Measurements from ENCODE around the gene FUS. TPM values are rescaled to one million over a fixed set of nuclear protein-coding genes. Genes with fewer than 3 reads are reported as not detected.
"Not testable (repeated sequence)": the region's sequence is repeated elsewhere in the genome, so short reads cannot be mapped to it uniquely, and the experiment has no call there.

FUS gene
- total RNA-seq, 2 experiments from 2014 or later, result 536 to 569 TPM

DNA sequence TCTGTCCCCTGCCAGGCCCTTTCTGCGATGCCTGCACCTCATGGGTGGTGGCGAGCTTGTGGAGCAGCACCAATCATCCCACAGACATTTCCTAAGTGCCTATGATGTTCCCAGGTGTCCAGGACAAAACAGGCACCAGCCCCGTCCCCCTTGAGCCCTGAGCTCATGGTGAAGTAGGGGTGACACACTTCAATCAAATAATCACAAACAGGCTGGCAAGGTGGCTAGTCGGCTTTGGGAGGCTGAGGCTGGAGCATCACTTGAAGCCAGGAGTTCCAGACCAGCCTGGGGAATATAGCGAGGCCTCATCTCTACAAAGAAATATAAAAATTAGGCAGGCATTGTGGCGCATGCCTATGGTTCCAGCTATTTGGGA lies 43.7 kb upstream of the FUS start:
- CTCF ChIA-PET, result interaction anchor here (0.6 kb wide), 1 partner anchor 15 kb away, joined by 3 read pairs; no protein-coding TSS in a partner anchor
- H3K9me3 Mint-ChIP-seq (ENCODE audit: insufficient read depth), result no peaks in the 10 kb centered on the region

DNA sequence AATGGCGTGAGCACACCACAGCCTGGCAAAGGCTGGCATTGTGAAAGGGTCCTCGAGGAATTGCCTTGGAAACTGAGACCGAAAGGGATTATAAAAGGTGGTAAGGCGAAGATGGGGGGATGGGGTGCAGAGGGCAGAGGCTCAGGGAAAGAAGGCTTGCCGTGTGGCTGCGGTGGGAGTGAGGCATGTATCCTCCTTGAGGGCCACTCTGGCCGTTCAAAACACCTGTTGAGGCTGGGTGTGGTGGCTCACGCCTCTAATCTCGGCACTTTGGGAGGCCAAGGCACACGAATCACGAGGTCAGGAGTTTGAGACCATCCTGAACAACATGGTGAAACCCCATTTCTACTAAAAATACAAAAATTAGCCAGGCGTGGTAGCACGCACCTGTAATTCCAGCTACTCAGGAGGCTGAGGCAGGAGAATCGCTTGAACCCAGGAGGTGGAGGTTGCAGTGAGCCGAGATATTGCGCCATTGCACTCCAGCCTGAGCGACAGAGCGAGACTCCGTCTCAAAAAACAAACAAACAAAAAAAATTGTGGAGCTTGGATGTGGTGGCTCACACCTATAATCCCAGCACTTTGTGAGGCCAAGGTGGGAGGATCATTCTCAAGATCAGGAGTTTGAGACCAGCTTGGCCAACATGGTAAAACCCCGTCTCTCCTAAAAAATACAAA lies 43.0 kb upstream of the FUS start:
- POLR2A ChIA-PET; H3K27me3 Mint-ChIP-seq (ENCODE audit: low read depth); H3K9me3 Mint-ChIP-seq (ENCODE audit: insufficient read depth); H3K27ac Mint-ChIP-seq; CTCF ChIA-PET; H3K4me1 Mint-ChIP-seq (ENCODE audit: low read depth); DNase-seq; ATAC-seq; H3K36me3 Mint-ChIP-seq (ENCODE audit: low read depth); H3K4me3 Mint-ChIP-seq: not testable (repeated sequence)

More for the DNA sequence above, 43.7 kb upstream of the FUS start:
- Mint-ChIP-seq H3K27ac (no peak overlapping the region), H3K4me3 (no peak overlapping the region), H3K27me3 (ENCODE audit: low read depth) (no peaks in the 10 kb centered on the region), H3K36me3 (ENCODE audit: low read depth) (peaks cover under 1% of the 10 kb centered on the region), H3K4me1 (ENCODE audit: low read depth) (peaks cover under 1% of the 10 kb centered on the region)
- ATAC-seq (no peak), DNase-seq (no peak)
- POLR2A ChIA-PET, result no interaction called here

DNA sequence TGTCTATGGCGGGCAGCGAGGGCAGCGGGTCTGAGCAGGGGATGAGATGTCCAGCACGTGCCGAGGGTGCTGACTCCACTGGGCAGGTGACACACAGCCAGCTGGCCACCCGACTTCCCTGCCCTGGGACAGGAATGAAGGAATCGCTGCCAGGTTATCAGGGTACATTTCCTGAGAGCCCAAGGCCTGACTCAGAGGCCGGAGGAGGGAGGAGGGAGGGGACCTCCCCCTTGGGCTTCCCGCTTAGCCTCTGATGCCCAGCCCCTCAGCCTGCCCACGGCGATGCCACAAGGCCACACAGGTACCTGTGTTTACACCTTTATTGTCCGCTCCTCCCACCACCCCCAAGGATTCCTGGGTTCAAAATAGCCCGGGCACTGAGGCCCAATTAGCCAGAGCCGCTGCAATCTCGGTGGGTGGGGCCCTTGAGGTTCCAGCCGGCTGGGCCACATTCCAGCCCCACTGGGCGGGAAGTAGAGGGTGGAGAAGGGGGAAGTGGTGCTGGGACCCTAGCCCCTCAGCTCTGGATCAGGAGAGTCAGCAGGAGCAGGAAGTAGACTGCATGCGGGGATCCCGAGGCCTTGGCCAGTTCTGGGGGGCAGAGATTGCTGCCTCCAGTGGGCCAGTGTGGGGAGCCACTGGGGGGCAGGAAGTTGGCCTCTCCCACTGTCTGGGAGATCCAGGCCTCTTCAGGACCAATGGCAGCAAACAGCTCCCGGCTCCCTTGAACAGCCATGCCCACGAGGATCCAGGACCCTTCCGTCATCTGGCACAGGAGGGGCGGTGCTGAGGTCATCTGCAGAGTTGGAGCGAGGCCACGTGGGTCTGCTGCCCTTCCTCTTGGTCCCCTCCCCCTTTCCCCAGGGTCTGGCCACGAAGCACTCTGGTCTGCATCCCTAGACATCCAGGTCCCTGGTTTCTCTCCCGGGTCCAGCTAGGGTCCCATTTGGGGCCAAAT lies 41.0 kb upstream of the FUS start:
- ATAC-seq (no peak), DNase-seq (no peak)
- Mint-ChIP-seq H3K4me3 (no peak overlapping the region), H3K27me3 (ENCODE audit: low read depth) (peaks cover 2% of the 10 kb centered on the region), H3K9me3 (ENCODE audit: insufficient read depth) (no peaks in the 10 kb centered on the region), H3K36me3 (ENCODE audit: low read depth) (no peaks in the 10 kb centered on the region), H3K27ac (no peak overlapping the region), H3K4me1 (ENCODE audit: low read depth) (peaks cover 15% of the 10 kb centered on the region)
- ChIA-PET CTCF (no interaction called here), POLR2A (interaction anchor here (0.7 kb wide), 1 partner anchor 45 kb away, joined by 4 read pairs; no protein-coding TSS in a partner anchor)

DNA sequence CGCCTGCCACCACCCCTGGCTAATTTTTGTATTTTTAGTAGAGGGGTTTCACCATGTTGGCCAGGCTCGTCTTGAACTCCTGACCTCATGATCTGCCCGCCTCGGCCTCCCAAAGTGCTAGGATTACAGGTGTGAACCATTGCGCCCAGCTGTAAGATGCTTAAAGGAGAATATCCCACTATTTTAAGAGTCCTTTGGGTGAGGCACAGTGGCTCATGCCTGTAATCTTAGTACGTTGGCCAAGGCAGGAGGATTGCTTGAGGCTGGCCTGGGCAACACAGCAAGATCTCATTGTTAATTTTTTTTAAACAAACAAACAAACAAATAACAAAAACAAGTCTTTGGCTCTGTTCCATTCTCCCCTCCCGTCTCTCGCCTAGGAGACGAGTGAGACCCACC lies 38.9 kb upstream of the FUS start:
- not testable (repeated sequence) for ATAC-seq; H3K36me3 Mint-ChIP-seq (ENCODE audit: low read depth); H3K27me3 Mint-ChIP-seq (ENCODE audit: low read depth); H3K4me3 Mint-ChIP-seq; DNase-seq; H3K9me3 Mint-ChIP-seq (ENCODE audit: insufficient read depth); H3K27ac Mint-ChIP-seq
- ChIA-PET POLR2A (interaction anchor here (0.6 to 1.9 kb wide), 3 partner anchors 39 to 43 kb away, joined by 3 to 5 read pairs (median 3); partner anchors contain the start of gene FUS), CTCF (interaction anchor here (0.6 to 3.7 kb wide), 4 partner anchors 21 to 320 kb away, joined by 4 to 53 read pairs (median 11); partner anchors contain the start of gene KAT8)
- peaks cover 17% of the 10 kb centered on the region for H3K4me1 Mint-ChIP-seq (ENCODE audit: low read depth)

DNA sequence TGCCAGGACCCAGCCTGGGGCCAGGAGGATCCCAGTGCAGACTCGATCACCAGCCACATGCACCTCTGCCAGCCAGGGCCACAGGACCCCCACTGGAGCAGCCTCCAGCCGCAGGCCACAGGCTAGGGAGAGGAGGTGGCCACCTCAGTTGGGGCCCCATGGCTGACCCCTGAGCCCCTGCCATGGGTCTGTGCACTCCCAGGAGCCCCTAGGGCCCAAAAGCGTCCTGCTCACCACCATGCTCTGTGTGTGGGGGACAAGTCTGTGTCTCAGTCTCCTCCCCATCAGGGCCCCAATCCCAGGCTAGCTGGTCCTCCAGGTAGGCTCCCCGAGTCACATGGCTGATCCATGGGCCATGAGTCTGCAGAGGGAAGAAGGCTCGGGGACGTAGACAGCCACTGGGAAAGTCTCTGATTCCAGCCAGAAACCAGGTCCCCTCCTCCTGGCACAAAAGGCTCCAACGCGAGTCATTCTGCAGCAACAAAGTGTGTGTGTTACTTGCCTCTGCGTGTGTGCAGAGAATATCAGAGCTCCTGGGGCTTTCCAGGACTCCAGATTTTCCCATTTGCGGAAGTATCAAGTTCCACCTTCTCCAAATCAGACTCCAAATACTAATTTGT lies 38.3 kb upstream of the FUS start:
- DNase-seq (no peak), ATAC-seq (no peak)
- H3K36me3 Mint-ChIP-seq (ENCODE audit: low read depth), result no peaks in the 10 kb centered on the region
- CTCF ChIA-PET, result interaction anchor here (0.6 to 6.0 kb wide), 49 partner anchors 9 to 327 kb away, joined by 3 to 71 read pairs (median 4); partner anchors contain the start of genes ARMC5, BCKDK, FUS and HSD3B7
- H3K4me3 Mint-ChIP-seq, result peak overlapping the region; percentile 74
- peaks cover 6% of the 10 kb centered on the region for H3K27me3 Mint-ChIP-seq (ENCODE audit: low read depth)
- H3K27ac Mint-ChIP-seq, result peak overlapping the region; percentile 85
- H3K4me1 Mint-ChIP-seq (ENCODE audit: low read depth), result peaks cover 17% of the 10 kb centered on the region
- POLR2A ChIA-PET, result interaction anchor here (0.6 to 6.9 kb wide), 17 partner anchors 10 to 188 kb away, joined by 3 to 46 read pairs (median 5); partner anchors contain the start of genes FUS, SETD1A, VKORC1 and ZNF646
- H3K9me3 Mint-ChIP-seq (ENCODE audit: insufficient read depth), result no peaks in the 10 kb centered on the region

DNA sequence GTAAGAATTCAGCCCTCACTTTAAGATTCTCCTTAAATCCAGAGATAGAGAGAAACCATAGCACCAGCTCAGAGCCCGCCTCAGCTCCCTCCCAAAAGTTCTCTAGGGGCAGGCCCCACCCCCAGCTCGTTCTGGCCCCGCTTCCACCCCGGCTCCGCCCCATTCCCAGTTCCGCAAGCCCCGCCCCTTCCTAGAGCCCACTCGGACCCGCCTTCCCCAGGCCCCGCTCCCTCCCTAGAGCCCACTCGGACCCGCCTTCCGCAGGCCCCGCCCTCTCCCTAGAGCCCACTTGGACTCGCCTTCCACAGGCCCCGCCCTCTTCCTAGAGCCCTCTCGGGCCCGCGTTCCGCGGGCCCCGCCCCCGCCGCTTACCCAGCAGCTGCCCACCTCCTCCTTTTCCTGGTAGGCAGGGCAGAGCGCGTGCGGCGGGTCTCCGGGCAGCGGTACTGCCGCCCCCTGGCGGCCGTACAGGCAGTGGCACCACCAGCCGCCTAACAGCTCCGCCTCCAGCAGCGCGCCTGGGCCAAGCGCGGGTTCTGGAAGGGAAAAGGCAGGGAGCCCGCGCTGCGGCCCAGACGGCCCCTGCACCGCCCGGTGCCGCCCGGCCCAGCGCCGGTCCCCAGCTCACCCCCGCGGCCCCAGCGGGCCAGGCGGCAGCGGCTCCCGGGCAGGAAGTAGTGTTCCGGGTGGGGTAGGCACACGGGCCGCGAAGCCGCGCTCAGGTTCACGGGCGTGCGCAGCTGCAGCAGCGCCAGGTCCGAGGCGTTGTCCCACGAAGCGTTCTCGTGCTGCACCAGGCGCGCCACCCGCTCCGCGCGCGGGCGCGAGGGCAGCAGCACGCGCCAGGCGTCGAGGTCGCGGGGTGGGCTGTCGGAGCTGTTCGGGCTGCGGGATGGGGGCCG lies 37.6 kb upstream of the FUS start:
- Mint-ChIP-seq H3K27ac (peak overlapping the region; percentile 85), H3K4me3 (peak overlapping the region; percentile 74), H3K9me3 (ENCODE audit: insufficient read depth) (no peaks in the 10 kb centered on the region), H3K27me3 (ENCODE audit: low read depth) (peaks cover 6% of the 10 kb centered on the region), H3K36me3 (ENCODE audit: low read depth) (no peaks in the 10 kb centered on the region), H3K4me1 (ENCODE audit: low read depth) (peaks cover 17% of the 10 kb centered on the region)
- ATAC-seq (peak; percentile 94), DNase-seq (peak; percentile 99)
- CTCF ChIA-PET, result interaction anchor here (0.6 to 6.0 kb wide), 51 partner anchors 9 to 328 kb away, joined by 3 to 71 read pairs (median 4); partner anchors contain the start of genes ARMC5, BCKDK, FUS and HSD3B7
- POLR2A ChIA-PET, result interaction anchor here (0.6 to 6.9 kb wide), 19 partner anchors 9 to 189 kb away, joined by 3 to 46 read pairs (median 5); partner anchors contain the start of genes FUS, KAT8, SETD1A and VKORC1

DNA sequence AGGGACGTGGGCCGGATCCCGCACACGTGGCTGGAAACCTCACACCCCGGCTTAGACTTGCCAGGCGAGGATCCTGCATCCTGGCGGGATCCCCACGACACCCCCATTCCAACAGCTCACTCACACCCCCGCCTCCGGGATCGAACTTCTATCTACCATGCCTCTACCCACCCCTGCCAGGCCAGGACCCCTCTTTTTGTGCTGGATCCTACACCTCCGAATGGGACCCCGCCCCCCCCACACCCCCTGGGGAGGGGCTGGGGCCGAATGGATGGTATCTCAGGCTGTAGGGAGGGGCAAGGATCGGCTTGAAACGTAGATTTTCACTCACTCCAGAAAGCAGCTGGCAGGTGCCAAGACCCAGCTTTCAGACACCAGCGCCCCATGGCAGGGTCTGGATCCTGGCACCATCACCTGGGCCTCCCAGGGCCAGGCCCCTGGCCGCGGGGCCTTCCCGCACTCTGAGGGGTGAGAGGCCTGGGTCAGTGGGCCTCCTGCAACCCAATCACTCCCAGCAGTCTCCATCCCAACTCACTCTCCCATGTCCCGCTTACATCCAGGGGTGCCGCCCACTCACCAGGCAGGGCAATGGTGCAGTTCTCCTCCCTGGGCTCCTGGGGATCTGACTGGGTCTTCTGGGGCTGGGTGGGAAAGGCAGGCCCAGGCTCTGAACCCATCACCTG lies 36.8 kb upstream of the FUS start:
- ChIA-PET POLR2A (interaction anchor here (0.6 to 6.9 kb wide), 13 partner anchors 26 to 146 kb away, joined by 3 to 46 read pairs (median 5); partner anchors contain the start of genes FUS, KAT8, VKORC1 and ZNF646), CTCF (interaction anchor here (0.8 to 6.0 kb wide), 34 partner anchors 10 to 570 kb away, joined by 3 to 71 read pairs (median 5); partner anchors contain the start of genes ARMC5, BCKDK, FUS and HSD3B7)
- DNase-seq (no peak), ATAC-seq (no peak)
- Mint-ChIP-seq H3K36me3 (ENCODE audit: low read depth) (no peaks in the 10 kb centered on the region), H3K27me3 (ENCODE audit: low read depth) (peaks cover 11% of the 10 kb centered on the region), H3K9me3 (ENCODE audit: insufficient read depth) (no peaks in the 10 kb centered on the region), H3K4me1 (ENCODE audit: low read depth) (peaks cover 19% of the 10 kb centered on the region), H3K4me3 (peak overlapping the region; percentile 36), H3K27ac (peak overlapping the region; percentile 69)

DNA sequence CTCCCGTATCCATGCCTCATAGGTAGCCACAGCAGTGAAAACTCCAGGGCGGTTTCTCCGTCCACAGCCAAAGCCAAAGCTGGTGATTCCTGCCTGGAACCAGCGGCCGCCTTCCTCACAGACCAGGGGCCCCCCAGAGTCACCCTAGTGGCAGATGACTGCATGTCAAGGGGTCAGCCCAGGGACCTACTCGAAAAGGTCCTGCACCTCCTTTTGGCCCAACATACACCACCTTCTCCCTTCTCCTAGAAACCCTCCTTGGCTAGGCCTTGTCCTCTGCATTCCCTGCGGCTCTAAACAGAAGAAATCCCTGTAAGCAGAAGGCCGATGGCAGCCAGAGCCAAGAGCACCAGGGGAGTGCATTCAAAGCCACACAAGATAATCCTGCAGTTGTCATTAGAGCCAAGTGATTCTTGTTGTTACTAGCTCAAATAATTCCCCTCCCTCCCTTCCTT lies 36.2 kb upstream of the FUS start:
- Mint-ChIP-seq H3K9me3 (ENCODE audit: insufficient read depth) (no peaks in the 10 kb centered on the region), H3K36me3 (ENCODE audit: low read depth) (no peaks in the 10 kb centered on the region), H3K27me3 (ENCODE audit: low read depth) (peaks cover 11% of the 10 kb centered on the region), H3K4me1 (ENCODE audit: low read depth) (peaks cover 19% of the 10 kb centered on the region), H3K4me3 (peak overlapping the region; percentile 36), H3K27ac (peak overlapping the region; percentile 69)
- DNase-seq, result no peak
- POLR2A ChIA-PET, result interaction anchor here (1.6 to 6.9 kb wide), 3 partner anchors 26 to 36 kb away, joined by 10 to 46 read pairs (median 20); partner anchors contain the start of genes FUS and KAT8
- CTCF ChIA-PET, result interaction anchor here (1.1 to 6.0 kb wide), 7 partner anchors 10 to 569 kb away, joined by 3 to 71 read pairs (median 17); partner anchors contain the start of genes FUS and HSD3B7
- no peak for ATAC-seq

DNA sequence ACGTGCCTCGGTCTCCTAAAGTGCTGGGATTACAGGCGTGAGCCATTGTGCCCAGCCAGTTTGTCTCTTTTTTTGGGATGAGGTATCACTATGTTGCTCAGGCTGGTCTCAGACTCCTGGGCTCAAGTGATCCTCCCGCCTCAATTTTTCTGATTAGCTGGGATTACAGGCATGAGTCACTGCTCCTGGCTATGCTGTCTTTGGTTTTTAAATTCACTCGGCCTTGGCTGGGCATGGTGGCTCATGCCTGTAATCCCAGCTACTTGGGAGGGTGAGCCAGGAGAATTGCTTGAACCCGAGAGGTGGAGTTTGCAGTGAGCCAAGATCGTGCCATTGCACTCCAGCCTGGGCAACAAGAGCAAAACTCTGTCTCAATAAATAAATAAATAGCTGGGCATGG lies 35.5 kb upstream of the FUS start:
- not testable (repeated sequence) for H3K4me3 Mint-ChIP-seq; ATAC-seq; H3K27ac Mint-ChIP-seq; H3K9me3 Mint-ChIP-seq (ENCODE audit: insufficient read depth); DNase-seq; H3K36me3 Mint-ChIP-seq (ENCODE audit: low read depth)
- Mint-ChIP-seq H3K27me3 (ENCODE audit: low read depth) (peaks cover 11% of the 10 kb centered on the region), H3K4me1 (ENCODE audit: low read depth) (peaks cover 19% of the 10 kb centered on the region)
- POLR2A ChIA-PET, result interaction anchor here (6.9 kb wide), 1 partner anchor 36 kb away, joined by 46 read pairs; the partner anchor contains the start of gene FUS
- CTCF ChIA-PET, result interaction anchor here (0.6 to 6.0 kb wide), 6 partner anchors 9 to 569 kb away, joined by 3 to 71 read pairs (median 17); partner anchors contain the start of genes FUS and HSD3B7

Data from activated CD8-positive, alpha-beta T cell treated with anti-CD3 and anti-CD28 coated beads, Interleukin-2, amount 10 ng/mL, durations not matched to agents 7 days and 5 days (primary cell).